Upper lobe of left lung (tissue), 6 donors: ENCODE measurements around the gene FSTL5. TPM values are rescaled to one million over a fixed set of nuclear protein-coding genes. Genes with fewer than 3 reads are reported as not detected.

ENCODE experiments used
- ATAC-seq, 2 donors: fragments of 200-7000 bp; cut with Tn5 transposase; one replicate each; pipeline ENCODE4 v1.9.1; 2022; ENCODE audit warnings: mild to moderate bottlenecking in 2 of 2, moderate library complexity in 2 of 2; ENCODE audit not compliant: low FRiP score in 2 of 2
- DNase-seq, 2 donors: peaks; one replicate each; pipeline ENCODE4 v3.0.0-alpha.2; 2019 to 2020
- H3K27ac ChIP-seq, 4 donors: fragments of 200-600 bp; sonication (generic); one replicate each; pipeline ENCODE4 v1.5.1; 2016 to 2019
- H3K27me3 ChIP-seq, 4 donors: fragments of 200-600 bp; sonication (generic); one replicate each; pipeline ENCODE4 v1.5.1; 2017 to 2019
- H3K36me3 ChIP-seq, 4 donors: fragments of 200-600 bp; sonication (generic); one replicate each; pipeline ENCODE4 v1.5.1; 2016 to 2019
- H3K4me1 ChIP-seq, 4 donors: fragments of 200-600 bp; sonication (generic); one replicate each; pipeline ENCODE4 v1.5.1; 2018 to 2019
- H3K4me3 ChIP-seq, 4 donors: fragments of 200-600 bp; sonication (generic); one replicate each; pipeline ENCODE4 v1.5.1; 2017 to 2019; ENCODE audit warnings: mild to moderate bottlenecking in 2 of 4, moderate library complexity in 1 of 4
- H3K9me3 ChIP-seq, 4 donors: fragments of 200-600 bp; sonication (generic); one replicate each; pipeline ENCODE4 v1.5.1; 2018 to 2019
- EP300 ChIP-seq, 4 donors: sonication (generic); formaldehyde crosslinking; IDR thresholded peaks; one replicate each; pipeline ENCODE4 v1.5.1; 2017; ENCODE audit warnings: antibody characterized with exemption in 4 of 4, control low read depth in 2 of 4
- POLR2A ChIP-seq, 4 donors: fragments of 450-650 bp; IDR thresholded peaks; one replicate each; pipeline ENCODE4 v1.5.1; 2016 to 2017; ENCODE audit warnings: antibody characterized with exemption in 4 of 4, mild to moderate bottlenecking in 2 of 4
- POLR2AphosphoS5 ChIP-seq, 2 donors: sonication (generic); formaldehyde crosslinking; IDR thresholded peaks; one replicate each; pipeline ENCODE4 v1.5.1; 2017; ENCODE audit warnings: antibody characterized with exemption in 2 of 2
- WGBS, 2 donors: methylation state at CpG; one replicate each; pipeline ENCODE4 v1.1.5; 2017 to 2018; 5-methylcytosine and 5-hydroxymethylcytosine counted together
- total RNA-seq, 6 donors: library from RNA; depleted of rRNA in 4 of 6; stranded (reverse); fragments of >200 nt in 4 of 6; gene quantifications; one replicate each; pipeline versions ENCODE4 v1.1.0 to v1.2.1, GENCODE V29; 2016 to 2021
- TF ChIP-seq, protein P1 (sequence below), 6 experiments: fragments of 450-650 bp in 4 of 6; fragments of 200-600 bp in 2 of 6; sonication (generic) in 2 of 6; IDR thresholded peaks; one replicate each; pipeline ENCODE4 v1.5.1; 2016 to 2019; ENCODE audit warnings: antibody characterized with exemption in 6 of 6
- donor health status: DM: no; HTN: no; CAD: no; lungs with moderate emphysema.
- donor health status: DM: no; HTN: yes; CAD: no; lungs with severe emphysema.

The FSTL5 gene
- total RNA-seq, 6 donors from 2014 or later = not detected

DNA sequence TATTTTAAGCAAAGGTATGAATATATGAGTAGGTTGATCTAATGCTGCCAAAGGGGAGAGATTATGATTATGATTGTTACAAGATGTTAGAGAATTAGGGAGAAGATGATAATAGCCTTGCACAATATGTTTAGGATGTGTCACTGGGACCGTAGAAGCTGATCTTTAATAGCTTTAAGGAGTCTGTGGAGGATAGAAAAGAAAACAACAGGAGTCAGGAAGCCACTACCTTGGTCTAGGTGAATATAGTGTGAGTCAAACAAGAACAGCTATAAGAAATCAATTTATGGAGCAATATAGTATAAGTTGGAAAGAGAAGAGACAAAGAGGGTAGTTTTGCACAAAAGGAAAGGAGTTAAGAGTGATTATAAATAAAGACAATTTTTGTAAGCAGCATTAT lies 232.7 kb downstream of the FSTL5 start:
- no peaks in the 10 kb centered on the region for H3K27me3 ChIP-seq
- no peak overlapping the region for H3K4me3 ChIP-seq
- WGBS, 2 donors = 67 to 72% methylated on average over 1 of the region's 1 CpG
- no peaks in the 10 kb centered on the region for H3K36me3 ChIP-seq
- H3K4me1 ChIP-seq = no peaks in the 10 kb centered on the region
- H3K27ac ChIP-seq = no peak overlapping the region
- H3K9me3 ChIP-seq = no peaks in the 10 kb centered on the region
- ATAC-seq (no peak), DNase-seq (no peak)
- TF ChIP-seq EP300 (IDR thresholded peaks at IDR 0.05) (no peak), POLR2A (IDR thresholded peaks at IDR 0.05) (no peak), POLR2AphosphoS5 (IDR thresholded peaks at IDR 0.05) (no peak)
- TF ChIP-seq, protein P1, sequence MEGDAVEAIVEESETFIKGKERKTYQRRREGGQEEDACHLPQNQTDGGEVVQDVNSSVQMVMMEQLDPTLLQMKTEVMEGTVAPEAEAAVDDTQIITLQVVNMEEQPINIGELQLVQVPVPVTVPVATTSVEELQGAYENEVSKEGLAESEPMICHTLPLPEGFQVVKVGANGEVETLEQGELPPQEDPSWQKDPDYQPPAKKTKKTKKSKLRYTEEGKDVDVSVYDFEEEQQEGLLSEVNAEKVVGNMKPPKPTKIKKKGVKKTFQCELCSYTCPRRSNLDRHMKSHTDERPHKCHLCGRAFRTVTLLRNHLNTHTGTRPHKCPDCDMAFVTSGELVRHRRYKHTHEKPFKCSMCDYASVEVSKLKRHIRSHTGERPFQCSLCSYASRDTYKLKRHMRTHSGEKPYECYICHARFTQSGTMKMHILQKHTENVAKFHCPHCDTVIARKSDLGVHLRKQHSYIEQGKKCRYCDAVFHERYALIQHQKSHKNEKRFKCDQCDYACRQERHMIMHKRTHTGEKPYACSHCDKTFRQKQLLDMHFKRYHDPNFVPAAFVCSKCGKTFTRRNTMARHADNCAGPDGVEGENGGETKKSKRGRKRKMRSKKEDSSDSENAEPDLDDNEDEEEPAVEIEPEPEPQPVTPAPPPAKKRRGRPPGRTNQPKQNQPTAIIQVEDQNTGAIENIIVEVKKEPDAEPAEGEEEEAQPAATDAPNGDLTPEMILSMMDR (IDR thresholded peaks at IDR 0.05) = no peak

DNA sequence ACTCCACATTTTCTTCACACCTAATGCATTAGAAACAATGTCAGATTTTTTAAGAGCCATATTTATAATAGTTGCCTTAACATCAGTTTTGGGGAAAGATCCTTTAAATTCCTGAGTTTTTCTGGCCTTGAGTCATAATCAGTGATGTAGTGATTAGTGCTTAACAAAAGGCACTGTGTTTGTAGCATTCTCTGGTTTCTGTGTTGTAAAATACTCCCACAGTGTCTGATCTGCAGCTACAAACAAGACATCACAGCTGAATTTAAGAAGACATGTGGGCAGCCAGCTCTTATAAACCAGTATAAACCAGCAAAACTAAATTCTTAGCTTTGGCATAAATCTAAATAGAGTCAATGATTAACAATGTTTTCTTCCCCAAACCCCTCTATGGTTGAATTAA lies 233.8 kb downstream of the FSTL5 start:
- Histone ChIP-seq H3K27me3 (no peaks in the 10 kb centered on the region), H3K36me3 (no peaks in the 10 kb centered on the region), H3K9me3 (no peaks in the 10 kb centered on the region), H3K4me1 (no peaks in the 10 kb centered on the region), H3K27ac (no peak overlapping the region), H3K4me3 (no peak overlapping the region)
- no peak for ATAC-seq
- DNase-seq = no peak
- TF ChIP-seq, protein P1 (IDR thresholded peaks at IDR 0.05) = no peak
- TF ChIP-seq POLR2AphosphoS5 (IDR thresholded peaks at IDR 0.05) (no peak), POLR2A (IDR thresholded peaks at IDR 0.05) (no peak), EP300 (IDR thresholded peaks at IDR 0.05) (no peak)

DNA sequence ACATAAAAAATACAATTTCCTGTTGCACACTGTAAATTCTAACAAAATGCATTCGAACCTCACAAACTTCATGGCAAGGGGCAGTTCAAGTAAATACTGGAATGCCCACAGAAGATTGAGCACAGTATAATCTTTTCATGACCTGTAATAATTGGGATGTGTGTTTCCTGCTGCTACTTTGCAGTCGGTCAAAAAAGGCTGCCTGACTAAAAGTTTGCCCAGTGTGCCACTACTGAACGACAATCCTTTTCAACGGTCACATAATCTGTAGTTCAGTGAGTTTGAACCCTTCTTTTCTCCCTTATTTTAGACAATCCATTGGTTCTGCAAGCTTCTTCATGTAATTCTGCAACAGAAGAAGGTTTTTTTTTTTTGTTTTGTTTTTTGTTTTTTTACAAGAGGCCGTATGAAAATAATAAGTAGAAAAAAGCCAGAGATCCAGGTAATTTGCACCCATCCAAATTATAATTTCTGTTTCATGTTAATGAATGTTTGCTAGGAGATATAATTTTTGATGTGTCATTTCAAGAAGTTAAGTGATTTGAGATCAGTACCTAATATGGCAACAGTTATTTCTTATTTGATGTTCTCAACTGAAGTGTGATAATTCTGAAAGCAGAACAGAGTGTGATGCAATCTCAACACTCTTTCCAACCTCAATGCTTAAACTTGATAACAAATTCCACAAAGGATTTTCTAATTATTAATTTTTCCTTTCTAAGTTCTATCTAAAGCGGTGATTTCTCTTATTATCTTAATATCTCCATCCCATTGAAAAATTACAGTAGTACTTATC lies 237.6 kb downstream of the FSTL5 start:
- ATAC-seq (no peak), DNase-seq (no peak)
- Histone ChIP-seq H3K4me3 (no peak overlapping the region), H3K4me1 (no peaks in the 10 kb centered on the region), H3K9me3 (no peaks in the 10 kb centered on the region), H3K27ac (no peak overlapping the region), H3K27me3 (no peaks in the 10 kb centered on the region), H3K36me3 (no peaks in the 10 kb centered on the region)
- 68 to 72% methylated on average over 6 of the region's 6 CpGs for WGBS, 2 donors
- TF ChIP-seq, protein P1 (IDR thresholded peaks at IDR 0.05) = no peak
- no peak for TF ChIP-seq POLR2A (IDR thresholded peaks at IDR 0.05)
- no peak for TF ChIP-seq POLR2AphosphoS5 (IDR thresholded peaks at IDR 0.05)
- TF ChIP-seq EP300 (IDR thresholded peaks at IDR 0.05) = no peak

DNA sequence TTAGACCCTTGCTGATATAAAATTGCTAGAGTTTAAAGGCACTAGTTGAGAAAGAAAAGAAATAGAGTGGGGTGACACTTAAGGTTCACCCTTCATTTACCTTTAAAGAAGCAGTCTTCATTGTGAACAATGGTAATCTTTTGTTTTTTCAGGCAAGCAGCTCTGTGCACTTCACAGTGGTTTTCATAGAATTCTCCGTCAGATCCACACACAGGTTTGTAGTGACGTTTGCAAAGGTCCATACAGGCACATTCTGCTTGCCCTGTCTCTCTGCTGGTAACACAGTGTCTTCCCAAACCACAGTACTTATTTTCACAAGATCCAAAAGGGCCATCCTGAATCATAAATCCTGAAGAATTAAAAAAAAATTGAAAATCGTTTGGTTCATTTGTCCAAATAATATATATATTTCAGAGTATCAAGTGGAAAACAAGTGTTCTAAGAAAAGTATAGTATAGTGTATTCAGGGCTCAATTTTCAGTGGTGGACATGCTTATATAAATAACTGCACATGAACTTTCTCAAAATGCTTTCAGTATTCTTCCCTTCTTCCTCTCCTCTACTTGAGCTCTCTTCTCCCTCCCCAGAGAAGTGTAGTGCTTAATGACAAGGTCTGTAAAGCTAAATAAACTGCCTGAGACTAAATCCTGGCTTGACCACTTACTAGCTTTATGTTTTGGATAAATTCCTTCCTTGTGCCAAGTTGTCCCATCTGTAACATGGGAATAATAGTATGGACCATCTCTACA lies 243.3 kb downstream of the FSTL5 start:
- no peaks in the 10 kb centered on the region for H3K9me3 ChIP-seq
- H3K27me3 ChIP-seq = no peaks in the 10 kb centered on the region
- 74 to 79% methylated on average over 3 of the region's 3 CpGs for WGBS, 2 donors
- H3K4me1 ChIP-seq = no peaks in the 10 kb centered on the region
- no peak for ATAC-seq
- H3K27ac ChIP-seq = no peak overlapping the region
- TF ChIP-seq POLR2AphosphoS5 (IDR thresholded peaks at IDR 0.05) (no peak), EP300 (IDR thresholded peaks at IDR 0.05) (no peak), POLR2A (IDR thresholded peaks at IDR 0.05) (no peak)
- TF ChIP-seq, protein P1 (IDR thresholded peaks at IDR 0.05) = no peak
- no peak overlapping the region for H3K4me3 ChIP-seq
- H3K36me3 ChIP-seq = no peaks in the 10 kb centered on the region
- no peak for DNase-seq
